AML-193 (cell line): ENCODE measurements around the gene SDR9C7.

ENCODE experiments used
- DNase-seq, 2 experiments: peaks; one replicate each; lab custom pipeline; 2025; lab: John Stamatoyannopoulos, UW

Gene SDR9C7

DNA sequence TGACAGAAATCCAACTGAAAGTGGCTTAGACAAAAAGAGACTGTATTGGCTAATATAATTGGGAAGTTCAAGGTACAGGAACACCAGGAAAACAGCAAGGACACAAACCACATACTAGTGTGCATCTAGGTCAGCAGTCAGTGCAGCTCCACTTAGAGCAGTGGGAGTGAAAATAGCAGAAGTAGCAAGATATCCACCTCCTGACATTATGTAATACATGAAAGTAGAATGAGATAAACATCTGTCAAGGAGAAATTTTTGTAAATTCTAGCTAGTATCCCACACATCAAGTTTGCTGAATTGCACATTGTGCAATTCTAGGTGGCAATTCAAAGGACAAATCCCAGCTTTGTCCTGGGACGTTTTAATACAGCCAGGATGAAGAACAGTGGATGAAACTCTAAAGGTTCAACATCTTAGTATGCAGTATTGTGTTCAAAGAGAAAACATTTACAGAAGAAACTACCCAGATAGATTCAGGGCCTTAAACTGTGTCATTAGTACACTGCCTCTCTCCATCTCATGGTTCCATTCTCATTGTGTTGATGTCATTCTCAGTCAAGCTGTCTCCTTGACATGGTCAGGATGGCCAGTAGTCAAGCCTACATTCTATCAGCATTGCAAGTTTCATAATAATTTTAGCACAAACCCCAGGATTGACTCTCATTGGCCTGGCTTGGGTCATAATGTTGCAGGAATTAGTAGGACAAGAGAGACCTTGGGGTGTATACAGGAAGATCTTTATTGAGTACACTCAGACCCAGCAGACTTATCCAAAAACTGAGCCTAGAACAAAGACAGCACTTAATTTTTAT lies 56.8 kb downstream of the SDR9C7 start:
- DNase-seq: no peak

DNA sequence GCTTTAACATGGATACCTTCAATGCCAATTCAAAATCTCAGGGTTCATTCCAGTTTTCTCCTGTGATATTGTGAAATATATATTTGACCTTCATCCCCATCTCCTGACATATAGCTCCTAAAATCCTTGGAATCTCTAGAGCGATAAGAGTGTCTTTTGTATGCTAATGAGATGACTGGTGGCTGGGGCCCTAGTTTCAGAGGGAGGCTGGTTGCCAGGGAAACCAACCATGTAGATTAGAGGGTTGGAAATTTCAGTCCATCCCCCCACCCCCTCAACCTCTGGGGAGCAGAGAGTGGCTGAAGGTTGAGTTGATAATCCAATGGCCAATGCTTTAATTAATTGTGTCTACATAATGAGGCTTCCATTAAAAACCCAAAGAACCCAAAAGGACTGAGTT lies 59.4 kb downstream of the SDR9C7 start:
- DNase-seq: no peak

DNA sequence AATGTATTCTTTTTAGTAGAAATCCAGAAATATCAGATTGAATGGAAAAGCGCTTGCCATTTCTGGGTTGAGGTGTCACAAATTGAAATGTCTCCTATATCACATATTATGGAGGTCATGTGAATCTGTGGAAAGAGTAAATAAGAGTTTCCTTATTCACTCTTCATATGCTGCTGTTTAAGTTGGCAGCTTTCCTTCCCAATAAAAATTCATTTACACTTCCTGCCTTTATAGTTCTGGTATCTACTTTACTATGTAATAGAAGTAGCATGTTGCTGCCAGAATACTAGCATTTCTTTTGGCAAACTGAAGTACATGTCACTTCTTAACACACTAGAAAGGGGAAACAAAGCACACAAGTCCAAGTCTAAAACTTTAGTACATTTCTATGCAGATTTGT lies 60.8 kb downstream of the SDR9C7 start:
- no peak for DNase-seq
